GM19240 (cell line): ENCODE measurements around the gene DLX2.

Experiments
- DNase-seq: peaks from one replicate; pipeline ENCODE4 v3.0.0; 2011; ENCODE audit warnings: low spot score; ENCODE audit not compliant: insufficient read length

The DLX2 gene

DNA sequence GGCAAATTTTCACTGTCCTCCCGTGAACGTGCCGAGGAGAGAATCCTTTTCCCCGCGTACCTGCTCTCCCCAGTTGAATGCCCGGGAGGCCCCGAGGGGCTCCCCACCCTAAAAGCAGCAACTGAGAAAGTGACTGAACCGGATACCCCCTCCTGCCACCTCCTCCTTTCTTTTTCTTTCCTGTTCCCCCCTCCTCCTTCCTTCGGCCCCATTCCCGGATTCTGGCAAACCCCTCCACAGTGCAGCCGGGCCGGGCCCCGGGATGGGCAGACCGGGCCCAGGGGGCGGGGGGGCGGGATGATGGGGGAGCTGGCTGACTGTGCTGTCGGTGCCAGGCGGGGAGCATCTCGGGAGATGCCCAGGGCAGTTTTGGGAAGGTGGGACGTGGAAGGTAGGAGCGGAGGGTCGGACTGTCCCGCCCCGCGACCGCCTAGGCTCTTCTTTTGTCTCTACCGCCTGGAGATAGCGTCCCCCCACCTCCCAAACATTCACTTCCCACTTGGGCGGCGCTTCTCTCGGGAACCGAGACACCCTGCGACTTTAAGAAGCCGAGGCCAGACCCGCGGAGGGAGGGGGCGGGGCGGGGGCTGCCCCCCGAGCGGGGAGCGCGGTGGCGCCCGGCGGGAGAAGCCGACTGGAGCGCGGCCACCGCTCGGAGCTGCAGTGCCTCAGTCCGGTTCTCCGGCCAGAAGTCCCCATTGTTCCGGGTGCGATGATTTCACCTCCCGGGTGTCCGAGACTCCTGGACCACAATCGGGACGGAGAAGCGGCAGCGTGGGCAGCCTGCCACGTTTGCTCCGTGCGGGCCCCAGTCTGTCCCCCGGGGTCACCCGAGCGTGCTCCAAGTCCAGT, 8.2 kb downstream of the DLX2 start:
- DNase-seq: no peak

DNA sequence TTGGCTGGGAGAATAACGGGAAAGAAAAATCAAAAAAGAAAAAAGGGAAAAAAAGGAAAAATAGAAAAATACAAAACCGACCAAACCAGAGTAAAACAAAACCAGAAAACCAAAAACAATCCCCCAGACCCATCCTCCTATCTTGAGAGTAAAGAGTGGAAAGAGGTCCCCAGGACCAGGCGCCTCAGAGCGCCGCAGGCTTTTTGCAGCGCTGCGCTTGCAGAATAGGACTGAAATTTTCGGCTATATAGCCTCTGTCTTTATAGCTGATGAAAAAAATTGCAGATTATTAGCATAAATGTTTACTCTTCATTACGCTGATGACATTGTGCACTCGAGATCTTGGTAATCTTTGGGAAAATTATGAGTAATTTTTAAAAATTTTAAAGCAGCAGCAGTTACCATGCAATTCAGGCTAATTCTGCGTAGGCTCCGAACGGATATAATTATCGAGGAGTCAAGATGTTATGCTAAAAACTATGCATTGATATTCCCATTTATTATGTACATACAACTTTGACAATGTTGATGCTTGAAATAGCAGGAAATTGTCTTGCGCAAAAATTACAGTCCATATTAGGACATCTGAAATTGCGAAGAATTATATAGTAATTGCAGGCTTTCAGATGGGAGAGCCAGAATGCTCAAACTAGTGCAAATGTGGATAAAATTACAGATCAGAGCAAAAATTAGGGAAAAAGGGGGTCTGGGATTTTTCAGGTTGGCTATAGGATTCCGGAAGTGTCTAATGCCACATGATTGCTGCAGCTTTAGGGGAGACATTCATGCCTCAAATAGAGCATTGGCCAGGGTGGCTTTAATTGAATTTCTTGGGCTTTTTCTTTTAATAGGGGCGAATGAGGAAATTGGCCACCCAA, 9.0 kb downstream of the DLX2 start:
- no peak for DNase-seq

DNA sequence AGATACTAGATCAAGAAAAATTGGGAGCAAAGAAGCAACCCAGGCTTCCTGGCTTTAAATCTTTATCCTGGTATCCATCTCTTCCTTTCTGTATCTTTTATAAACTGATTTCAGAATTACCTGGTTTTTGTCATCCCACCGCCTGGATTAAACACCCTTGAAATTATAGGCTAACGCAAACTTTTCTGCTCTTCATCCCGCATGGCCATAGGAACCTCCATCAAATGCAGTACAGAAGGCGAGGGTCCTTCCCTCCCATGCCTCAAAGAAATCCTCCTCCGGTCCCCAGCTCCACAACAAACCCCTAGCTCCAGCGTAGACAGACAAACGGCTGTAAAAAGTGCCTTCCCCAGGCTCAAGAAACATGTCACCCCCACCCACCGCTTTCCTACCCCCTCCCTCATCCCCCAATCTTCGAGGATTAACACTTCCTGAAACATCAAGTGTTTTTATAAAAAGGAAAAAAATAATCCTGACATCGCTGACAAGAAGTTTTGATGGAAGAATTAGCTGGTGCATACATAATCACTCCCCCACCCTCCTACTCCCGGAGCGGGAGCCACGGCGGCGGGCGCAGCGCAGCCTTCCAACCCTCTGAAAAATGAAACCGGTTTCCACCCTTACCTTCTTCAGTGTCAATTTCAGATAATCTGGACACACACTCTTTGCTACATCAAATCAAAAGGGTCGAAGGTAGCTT, 9.8 kb downstream of the DLX2 start:
- DNase-seq: no peak

DNA sequence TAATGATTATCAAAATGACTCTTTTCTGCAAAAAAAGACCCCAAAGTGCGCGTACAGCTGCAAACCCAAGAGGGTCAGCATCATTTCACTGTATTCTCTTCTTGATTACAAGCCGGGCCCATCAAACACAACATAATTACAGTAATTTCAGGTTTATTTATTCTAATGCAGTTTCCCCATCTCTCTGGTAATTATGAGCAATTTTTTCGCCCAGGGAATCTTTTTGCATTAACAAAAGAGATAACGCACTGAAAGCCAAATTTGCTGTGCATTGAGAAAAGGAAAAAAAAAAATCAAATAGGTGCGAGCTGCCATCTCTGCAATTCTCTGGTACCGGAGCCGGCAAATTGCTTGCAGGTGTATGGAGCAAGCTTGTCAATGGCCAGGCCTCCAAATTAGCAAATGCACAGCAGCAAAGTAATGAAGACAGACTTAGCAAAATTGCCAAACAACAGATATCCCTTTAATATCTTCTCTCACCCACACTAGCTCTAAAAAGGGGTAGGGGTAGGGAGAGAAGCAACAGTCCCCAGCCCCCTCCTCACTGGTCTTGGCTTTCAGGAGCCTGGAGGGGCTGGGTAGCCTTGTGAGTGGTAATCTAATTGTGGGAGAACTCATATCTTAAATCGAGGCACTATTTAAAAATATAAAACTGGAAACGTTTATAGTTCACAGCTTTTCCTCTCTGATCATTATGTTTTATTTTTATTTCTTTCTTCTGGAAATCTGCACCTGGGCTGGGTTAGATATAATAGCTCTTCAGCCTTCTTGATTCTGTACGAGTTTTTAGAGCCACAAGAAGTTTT, 10.7 kb downstream of the DLX2 start:
- no peak for DNase-seq

DNA sequence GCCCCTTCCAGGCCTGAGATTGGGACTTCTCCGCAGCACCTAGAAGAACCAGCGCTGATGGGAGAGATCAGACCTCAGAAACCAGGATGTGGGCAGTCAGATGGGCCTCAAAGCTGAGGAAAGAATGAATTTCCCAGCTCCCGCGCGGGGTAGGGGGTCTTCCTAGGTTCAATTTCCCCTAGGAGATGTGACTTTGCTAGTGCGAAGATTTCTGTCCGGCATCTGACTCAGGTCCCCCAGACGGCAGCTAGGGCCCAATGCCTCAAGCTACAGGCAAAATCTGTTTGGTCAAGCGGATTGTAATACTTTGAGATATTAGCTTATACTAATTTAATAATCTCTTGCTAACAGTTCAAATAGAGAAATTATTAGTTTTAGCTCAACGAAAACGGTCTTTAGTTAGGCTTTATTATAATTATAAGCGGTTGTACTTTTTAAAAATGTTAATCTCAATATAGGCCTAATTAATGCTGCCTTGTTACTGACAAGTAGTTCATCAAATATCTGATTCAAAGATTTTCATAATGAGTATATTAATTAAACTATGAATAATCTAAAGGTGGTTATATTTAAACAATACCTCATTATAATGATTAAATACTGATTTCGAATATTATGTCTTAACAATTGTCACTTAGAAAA, 11.6 kb downstream of the DLX2 start:
- DNase-seq: no peak

DNA sequence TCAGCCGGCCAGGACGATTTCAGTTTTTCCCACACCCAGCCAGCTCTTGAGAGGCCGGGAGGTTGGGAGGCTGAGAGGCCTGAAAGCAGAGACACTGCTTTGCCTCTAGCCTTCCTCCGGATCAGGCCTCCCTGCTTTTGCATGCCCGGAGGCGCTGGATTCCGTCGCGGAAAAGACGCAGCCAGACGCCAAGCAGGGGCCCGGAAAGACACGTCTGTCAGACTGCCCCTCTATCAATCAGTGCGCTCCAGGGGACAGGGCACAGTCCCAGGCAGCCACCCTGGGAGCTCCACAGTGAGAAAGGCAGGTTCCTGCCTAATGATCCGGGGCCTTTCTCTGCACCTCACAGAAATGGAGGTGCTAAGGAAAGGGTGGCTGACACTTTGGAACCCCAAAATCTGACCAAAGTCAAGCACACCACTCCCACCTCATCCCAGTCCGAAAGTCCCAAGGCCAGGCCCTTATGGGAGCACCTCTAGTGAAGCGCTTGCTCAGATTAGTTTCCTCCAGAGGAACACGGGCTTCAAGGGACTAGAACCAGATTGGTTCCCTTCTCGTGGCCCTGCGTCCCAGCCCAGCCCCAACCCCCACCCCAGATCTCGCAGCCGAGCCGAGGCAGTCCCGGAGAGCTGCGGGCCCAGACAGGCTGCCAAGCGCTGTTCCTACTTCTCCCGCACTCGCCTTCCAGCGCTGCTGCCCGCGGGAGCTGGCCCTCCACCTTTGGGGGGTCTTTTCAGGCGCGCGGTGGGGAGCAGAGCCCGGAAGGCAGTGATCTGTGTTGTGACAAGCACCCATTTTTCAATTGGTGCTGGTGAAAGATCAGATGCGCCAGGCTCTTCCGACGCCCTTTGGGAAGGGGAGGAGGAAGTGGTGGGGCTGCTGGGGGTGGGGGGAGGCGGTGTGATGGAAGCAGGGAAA, 12.4 kb downstream of the DLX2 start:
- DNase-seq: no peak

DNA sequence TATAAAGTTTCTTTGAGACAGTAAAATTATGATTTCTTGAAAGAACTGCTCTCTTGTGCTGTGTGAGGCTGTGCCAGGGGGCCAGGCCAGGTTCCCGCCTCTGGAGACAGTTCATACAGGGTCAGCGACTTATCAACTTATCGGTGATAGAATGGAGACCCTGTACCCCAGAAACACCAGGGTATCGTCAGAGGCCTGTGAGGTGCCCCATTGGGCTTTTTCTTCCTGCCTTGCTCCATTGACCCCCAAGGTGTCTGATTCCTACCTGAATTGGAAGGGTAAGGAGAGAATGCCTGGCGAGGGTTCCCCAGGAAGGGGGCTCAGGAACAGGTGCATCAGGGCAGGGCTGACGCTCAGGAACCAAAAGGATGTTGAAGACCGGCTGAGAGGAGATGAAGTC, 13.1 kb downstream of the DLX2 start:
- DNase-seq: no peak

DNA sequence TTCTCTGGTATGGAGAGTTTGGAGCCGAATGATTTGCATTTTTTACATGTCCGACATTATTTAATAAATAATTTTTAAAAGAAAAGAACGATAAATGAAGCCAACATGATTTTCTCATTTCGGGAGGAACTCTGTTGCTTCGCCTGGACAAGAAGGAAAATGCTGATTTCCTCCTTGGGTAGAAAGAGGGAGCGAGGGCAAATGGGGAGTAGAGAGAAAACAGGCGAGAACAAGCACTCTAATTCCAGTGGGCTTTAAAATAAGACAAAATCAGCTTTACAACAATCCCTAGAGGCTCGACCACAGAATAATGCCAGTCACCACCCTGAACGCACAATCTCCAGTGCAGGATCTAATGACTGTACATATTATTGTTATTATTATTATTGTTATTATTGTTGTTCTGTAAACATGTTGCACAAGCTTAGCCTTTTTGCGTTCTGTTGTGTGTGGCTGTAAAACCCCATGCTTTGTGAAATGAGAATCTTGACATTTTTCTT, 13.6 kb downstream of the DLX2 start:
- DNase-seq: no peak

DNA sequence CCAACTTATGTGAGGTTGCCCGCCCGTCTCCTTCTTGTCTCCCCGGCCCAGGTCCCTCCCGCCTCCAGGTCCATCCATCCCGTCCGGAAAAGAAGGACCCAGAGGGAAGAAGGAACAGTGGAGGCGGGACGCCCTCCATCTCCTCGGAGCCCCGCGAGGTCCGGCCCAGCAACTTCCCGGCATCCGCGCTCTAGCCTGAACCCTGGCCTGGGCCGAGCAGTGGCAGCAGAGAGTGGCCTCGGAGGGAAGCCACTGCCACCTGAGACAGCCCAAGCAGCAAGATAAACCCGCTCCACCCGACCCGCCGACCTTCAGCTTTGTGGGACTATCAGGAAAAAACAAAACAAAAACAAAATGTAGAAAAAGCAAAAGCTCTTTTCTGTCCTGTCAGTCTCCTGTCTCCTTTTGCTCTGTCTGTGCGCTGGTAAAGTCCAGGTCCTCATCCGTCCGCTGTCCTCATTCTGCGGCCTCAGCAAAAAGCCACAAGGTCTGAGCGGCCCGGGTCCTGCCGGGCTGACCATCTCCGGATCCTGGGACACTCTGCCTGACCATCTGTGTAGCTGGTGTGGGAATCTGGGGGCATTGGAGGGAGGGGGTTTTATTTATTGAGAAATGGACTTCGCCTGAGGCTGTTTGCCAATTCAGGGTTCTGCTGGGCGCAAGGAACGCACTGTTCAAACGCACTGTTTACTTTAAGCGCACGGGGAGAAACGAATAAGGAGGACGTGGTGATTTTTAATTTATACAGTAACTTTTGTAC, 14.3 kb downstream of the DLX2 start:
- DNase-seq: no peak

DNA sequence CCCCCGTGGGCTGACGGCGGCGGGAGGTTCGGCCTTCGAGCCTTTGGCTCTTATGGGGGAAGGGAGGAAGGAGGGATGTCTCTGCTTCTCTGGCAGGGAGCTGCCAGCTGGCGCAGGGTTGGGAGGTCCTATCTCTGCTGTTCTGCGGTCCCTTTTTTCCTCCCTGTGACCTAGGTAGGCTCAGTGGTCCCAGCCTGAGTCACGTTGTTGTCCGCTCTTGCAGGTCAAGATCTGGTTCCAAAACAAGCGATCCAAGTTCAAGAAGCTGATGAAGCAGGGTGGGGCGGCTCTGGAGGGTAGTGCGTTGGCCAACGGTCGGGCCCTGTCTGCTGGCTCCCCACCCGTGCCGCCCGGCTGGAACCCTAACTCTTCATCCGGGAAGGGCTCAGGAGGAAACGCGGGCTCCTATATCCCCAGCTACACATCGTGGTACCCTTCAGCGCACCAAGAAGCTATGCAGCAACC, 14.9 kb downstream of the DLX2 start:
- no peak for DNase-seq

DNA sequence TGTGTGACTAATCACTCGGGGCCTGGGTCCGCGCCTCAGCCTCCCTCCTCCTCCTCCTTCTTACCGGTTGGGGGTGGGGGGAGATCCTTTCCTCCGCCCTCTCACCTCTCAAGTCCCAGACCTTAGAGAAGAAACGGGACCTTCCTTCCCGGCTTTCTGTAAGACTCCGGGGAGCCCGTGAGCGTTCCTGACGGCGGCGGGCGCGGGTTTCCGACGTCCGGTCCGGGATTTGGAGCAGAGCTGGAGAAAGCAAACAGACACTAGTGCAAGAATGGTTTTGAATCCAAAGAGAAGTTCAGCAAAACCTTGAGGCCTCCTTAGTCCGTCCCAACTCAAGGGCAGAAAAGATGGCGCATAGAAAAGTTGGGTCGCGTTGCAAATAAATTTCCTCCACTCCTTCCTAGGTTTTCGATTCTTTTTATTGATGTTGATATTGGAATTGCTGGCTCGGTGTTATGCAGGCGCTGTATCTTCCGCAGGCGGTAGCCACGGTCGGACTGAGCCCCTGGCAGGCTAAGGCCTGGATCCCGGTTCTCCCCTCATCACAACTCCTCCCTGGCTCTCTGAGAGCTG, 15.4 kb downstream of the DLX2 start:
- no peak for DNase-seq

DNA sequence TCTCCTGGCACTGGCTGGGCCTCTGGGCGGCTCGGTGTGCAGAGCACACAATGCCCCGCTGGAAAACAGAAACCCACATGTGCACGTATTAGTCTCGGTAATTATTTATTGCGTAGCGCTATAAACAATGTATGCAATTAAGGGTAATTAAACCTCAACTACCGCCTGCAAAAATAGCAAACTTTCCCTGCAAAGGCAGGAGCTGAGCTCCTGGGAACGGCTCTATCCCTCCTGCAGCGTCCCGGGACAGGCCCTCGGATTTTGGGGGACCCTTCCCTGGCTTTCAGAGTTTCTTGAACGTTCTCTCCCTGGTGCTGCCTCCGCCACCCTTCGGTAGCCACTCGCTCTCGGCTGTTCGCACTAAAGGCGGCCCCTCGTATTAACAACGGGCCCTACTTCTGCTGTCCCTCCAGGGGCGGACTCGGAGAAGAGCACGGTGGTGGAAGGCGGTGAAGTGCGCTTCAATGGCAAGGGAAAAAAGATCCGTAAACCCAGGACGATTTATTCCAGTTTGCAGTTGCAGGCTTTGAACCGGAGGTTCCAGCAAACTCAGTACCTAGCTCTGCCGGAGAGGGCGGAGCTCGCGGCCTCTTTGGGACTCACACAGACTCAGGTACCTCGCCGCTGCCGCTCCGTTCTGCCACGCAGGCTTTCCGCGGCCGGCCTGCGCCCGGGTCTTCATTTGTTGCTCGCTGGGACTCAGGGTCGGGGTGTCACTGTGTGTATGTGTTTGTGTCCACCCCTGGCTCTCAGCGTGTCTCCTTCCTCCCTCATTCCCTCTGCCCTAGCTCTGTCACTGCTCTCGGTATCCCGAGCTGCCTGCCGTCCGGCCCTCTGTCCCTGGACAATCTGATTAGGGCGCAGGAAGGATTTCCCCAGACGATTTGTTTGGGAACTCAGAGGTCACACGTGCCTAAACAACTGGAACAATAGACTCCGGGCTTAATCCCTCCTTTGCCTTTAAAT, 16.2 kb downstream of the DLX2 start:
- no peak for DNase-seq

DNA sequence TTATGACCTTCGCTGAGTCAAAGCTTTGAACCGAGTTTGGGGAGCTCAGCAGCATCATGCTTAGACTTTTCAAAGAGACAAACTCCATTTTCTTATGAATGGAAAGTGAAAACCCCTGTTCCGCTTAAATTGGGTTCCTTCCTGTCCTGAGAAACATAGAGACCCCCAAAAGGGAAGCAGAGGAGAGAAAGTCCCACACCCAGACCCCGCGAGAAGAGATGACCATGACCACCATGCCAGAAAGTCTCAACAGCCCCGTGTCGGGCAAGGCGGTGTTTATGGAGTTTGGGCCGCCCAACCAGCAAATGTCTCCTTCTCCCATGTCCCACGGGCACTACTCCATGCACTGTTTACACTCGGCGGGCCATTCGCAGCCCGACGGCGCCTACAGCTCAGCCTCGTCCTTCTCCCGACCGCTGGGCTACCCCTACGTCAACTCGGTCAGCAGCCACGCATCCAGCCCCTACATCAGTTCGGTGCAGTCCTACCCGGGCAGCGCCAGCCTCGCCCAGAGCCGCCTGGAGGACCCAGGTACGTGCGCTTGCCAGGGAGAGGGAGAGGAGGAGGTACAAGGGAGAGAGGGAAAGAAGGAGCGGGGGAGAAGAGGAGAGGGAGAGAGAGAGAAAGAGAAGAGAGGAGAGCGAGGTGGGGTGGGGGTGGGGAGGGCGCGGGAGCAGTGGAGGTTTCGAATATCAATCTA, 17.1 kb downstream of the DLX2 start, which contains the start of gene DLX1:
DLX1 (plus strand) TSS at position 48 of the 700 bp plus-strand sequence; CDS start at position 219, 171 bp downstream.
- DNase-seq: no peak

DNA sequence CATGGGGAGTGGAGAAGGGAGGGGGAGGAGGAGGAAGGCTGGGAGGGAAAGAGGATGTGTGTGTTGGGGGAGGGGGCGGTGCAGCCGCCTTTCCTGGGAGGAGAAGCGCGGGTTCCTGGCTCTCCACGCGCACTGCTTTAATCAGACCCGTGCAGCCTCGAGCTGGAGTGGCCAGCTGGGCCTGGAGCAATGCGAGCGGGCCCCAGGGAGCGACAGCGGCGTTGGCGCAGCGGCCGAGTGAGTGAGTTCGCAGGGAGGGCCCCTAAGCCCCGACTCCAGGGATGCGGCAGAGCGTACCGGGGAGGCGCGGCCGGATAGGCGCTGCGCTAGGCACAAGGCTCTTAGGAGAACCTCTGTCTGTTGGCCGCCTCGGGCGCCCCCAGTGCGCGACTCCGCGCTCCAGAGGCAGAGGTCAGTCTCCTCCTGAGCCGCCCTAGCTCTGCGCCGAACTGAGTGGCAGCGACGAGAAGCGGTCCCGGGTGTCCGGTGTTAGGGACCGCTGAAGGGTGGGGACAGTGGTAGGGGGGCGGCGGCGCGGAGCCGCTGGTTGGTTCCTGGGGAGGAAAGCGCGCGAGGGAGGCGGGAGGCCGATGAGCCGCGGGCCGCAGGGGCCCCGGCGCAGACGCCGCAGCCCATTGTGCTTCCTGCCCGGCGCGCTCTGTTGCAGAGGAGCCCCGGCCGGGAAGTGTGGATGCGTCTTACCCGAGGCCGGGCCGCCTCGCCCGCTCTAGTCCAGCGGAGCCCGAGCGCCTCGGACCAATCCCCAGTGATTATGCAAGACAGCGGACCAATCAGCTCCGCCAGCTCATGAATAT, 17.8 kb downstream of the DLX2 start:
- DNase-seq: no peak

DNA sequence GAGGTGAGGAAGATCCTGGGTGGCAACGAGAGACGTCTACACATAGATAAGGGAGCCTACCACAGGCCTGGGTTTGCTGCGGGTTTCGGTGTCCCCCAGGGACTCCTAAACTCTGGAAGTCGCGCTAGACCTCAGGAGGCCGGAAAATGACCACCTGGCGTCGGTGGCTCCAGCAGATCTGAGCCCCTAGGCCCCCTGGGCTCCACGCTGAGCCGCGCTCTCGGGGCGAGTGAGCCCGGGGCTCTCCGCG, 18.4 kb downstream of the DLX2 start:
- DNase-seq: no peak
